NT2/D1 (cell line): ENCODE measurements around the gene KDM4C.

Experiments used
- DNase-seq: peaks from one replicate; pipeline ENCODE4 v3.0.0-alpha.2; 2011; ENCODE audit warnings: low read depth, low spot score
- H3K27me3 ChIP-seq: 2 replicates; pipeline ENCODE4 v1.6.0; 2011; ENCODE audit warnings: mild to moderate bottlenecking; ENCODE audit not compliant: insufficient read length, insufficient read depth
- H3K36me3 ChIP-seq: 2 replicates; pipeline ENCODE4 v1.6.1; 2011; ENCODE audit warnings: mild to moderate bottlenecking, low read length, mixed read lengths; ENCODE audit not compliant: insufficient read depth, insufficient read length
- H3K4me1 ChIP-seq: 2 replicates; pipeline ENCODE4 v1.5.1; 2011; ENCODE audit not compliant: insufficient read depth, insufficient read length
- H3K4me3 ChIP-seq: 2 replicates; pipeline ENCODE4 v1.5.1; 2011; ENCODE audit warnings: low read depth; ENCODE audit not compliant: insufficient read length
- H3K9ac ChIP-seq: 2 replicates; pipeline ENCODE4 v1.6.0; 2011; ENCODE audit warnings: low read depth; ENCODE audit not compliant: insufficient read length
- H3K9me3 ChIP-seq: 2 replicates; pipeline ENCODE4 v1.5.1; 2011; ENCODE audit warnings: mild to moderate bottlenecking, low read length; ENCODE audit not compliant: insufficient read depth
- SUZ12 ChIP-seq: IDR thresholded peaks from 2 replicates; pipeline ENCODE4 v1.6.1; 2011; ENCODE audit not compliant: insufficient read length, insufficient read depth; ENCODE audit errors: extremely low read depth
- YY1 ChIP-seq: IDR thresholded peaks from 2 replicates; pipeline ENCODE4 v1.6.1; 2011; ENCODE audit not compliant: insufficient read length, insufficient read depth
- ZNF274 ChIP-seq: IDR thresholded peaks from 2 replicates; pipeline ENCODE4 v1.6.1; 2011; ENCODE audit warnings: mild to moderate bottlenecking, low read depth, low read length

Gene KDM4C

DNA sequence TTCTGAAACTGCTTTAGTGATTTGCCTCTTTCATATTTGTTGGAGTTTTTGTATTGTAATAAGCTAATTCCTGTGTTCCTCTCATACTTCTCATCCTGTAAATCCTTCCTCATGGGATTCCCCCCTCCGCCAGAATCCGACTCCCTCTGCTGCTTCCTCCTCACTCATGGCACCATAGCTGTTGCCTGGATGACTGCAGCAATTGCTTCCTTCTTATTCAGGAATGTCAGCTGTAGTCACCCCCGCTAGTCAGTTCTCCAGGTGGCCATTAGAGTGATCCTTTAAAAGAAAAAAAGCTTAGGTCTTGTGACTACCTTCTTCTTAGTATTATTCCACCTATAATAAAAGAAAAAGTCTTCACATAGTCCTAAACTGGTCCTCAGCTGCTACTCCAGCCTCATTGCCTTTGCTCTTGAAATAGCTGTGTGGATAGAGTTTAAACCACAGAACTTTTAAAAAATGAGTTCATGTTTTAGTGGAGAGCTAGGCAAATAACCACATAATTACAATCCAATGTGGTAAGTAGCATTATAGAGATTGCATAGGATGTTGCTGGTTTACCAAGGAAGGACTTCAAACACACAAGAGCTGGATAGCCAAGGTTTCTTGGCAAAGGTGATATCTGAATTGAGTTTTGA lies 227.3 kb downstream of the KDM4C start:
- no peak overlapping the region for H3K9ac ChIP-seq
- H3K36me3 ChIP-seq = peaks cover 9% of the 10 kb centered on the region
- H3K27me3 ChIP-seq = no peaks in the 10 kb centered on the region
- no peaks in the 10 kb centered on the region for H3K9me3 ChIP-seq
- DNase-seq = peak; percentile 66
- H3K4me3 ChIP-seq = no peak overlapping the region
- H3K4me1 ChIP-seq = no peaks in the 10 kb centered on the region
- TF ChIP-seq ZNF274 = no peak
- TF ChIP-seq YY1 = no peak
- no peak for TF ChIP-seq SUZ12

DNA sequence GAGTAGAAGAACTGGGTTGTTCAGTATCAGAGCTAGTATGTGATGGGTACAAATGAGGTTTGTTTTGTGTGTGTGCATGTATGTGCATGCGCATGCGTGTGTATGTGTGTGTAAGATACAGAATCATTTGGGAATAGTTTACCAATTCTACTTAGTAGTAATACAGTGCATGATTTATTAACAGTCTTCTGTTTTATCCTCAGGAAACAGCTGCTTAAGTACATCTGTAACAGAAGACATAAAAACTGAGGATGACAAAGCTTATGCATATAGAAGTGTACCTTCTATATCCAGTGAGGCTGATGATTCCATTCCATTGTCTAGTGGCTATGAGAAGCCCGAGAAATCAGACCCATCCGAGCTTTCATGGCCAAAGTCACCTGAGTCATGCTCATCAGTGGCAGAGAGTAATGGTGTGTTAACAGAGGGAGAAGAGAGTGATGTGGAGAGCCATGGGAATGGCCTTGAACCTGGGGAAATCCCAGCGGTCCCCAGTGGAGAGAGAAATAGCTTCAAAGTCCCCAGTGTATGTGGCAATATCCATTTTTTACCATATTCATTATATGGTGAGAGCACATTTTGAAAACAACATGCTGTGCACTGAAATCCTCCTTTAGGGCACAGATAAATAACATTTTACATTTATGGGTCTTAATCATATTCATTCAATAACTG lies 228.5 kb downstream of the KDM4C start:
- no peak for TF ChIP-seq SUZ12
- no peak for TF ChIP-seq ZNF274
- TF ChIP-seq YY1 = no peak
- H3K4me1 ChIP-seq = no peaks in the 10 kb centered on the region
- H3K27me3 ChIP-seq = no peaks in the 10 kb centered on the region
- no peak for DNase-seq
- no peak overlapping the region for H3K4me3 ChIP-seq
- peaks cover 9% of the 10 kb centered on the region for H3K36me3 ChIP-seq
- H3K9ac ChIP-seq = no peak overlapping the region
- H3K9me3 ChIP-seq = no peaks in the 10 kb centered on the region

DNA sequence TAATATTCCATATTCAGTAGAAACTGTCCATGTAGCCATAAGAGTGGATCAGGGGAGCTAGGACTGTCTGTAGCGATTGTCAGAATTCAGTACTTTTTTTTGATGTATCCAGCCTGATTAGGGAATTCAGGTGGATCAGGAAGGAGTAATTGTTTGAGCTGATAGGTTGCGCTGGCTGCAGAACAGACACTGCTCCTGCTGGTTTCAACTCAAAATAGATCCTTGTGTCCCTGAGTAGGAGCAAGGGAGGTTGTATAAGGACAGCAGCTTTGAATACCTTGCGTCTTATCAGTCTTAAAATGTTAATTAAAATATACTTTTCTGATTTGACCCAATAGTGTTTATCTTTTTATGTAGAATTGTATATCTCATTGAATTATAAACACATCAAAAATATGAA lies 229.6 kb downstream of the KDM4C start:
- no peak for TF ChIP-seq ZNF274
- no peak for TF ChIP-seq SUZ12
- no peak for TF ChIP-seq YY1
- no peaks in the 10 kb centered on the region for H3K9me3 ChIP-seq
- peaks cover 9% of the 10 kb centered on the region for H3K36me3 ChIP-seq
- H3K4me1 ChIP-seq = no peaks in the 10 kb centered on the region
- no peak for DNase-seq
- no peak overlapping the region for H3K9ac ChIP-seq
- H3K4me3 ChIP-seq = no peak overlapping the region
- no peaks in the 10 kb centered on the region for H3K27me3 ChIP-seq

DNA sequence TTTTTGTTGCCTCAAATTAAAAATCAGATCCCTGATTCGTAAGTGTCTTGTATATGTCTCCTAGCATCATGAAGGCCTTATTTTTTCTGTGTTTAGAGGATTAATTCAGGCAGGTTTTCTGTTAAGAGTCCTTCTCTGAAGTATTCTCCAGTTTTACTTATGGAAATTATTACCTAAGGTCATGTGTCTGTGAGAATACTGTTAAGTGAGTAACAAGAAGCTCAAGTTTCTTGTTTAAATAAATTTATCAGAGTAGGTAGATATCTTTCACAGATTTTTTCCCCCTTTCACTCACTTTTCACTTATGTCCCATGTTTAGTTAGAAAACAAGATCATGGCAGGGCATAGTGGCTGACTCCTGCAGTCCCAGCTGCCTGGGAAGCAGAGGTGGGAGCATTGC lies 233.6 kb downstream of the KDM4C start:
- Histone ChIP-seq H3K36me3 (peaks cover 2% of the 10 kb centered on the region), H3K9me3 (no peaks in the 10 kb centered on the region), H3K4me1 (no peaks in the 10 kb centered on the region), H3K27me3 (no peaks in the 10 kb centered on the region), H3K9ac (no peak overlapping the region), H3K4me3 (no peak overlapping the region)
- TF ChIP-seq YY1 (no peak), ZNF274 (no peak), SUZ12 (no peak)
- no peak for DNase-seq

GRCh38 chr9:6996061-6996854 lies 238.5 kb downstream of the KDM4C start:
- H3K27me3 ChIP-seq = no peaks in the 10 kb centered on the region
- H3K4me3 ChIP-seq = no peak overlapping the region
- no peaks in the 10 kb centered on the region for H3K36me3 ChIP-seq
- TF ChIP-seq ZNF274 = no peak
- TF ChIP-seq SUZ12 = no peak
- no peak for TF ChIP-seq YY1
- no peaks in the 10 kb centered on the region for H3K9me3 ChIP-seq
- DNase-seq = no peak
- H3K4me1 ChIP-seq = no peaks in the 10 kb centered on the region
- no peak overlapping the region for H3K9ac ChIP-seq

GRCh38 chr9:6997330-6997729 lies 239.6 kb downstream of the KDM4C start:
- Histone ChIP-seq H3K27me3 (no peaks in the 10 kb centered on the region), H3K9ac (no peak overlapping the region), H3K4me1 (no peaks in the 10 kb centered on the region), H3K36me3 (no peaks in the 10 kb centered on the region), H3K4me3 (no peak overlapping the region), H3K9me3 (no peaks in the 10 kb centered on the region)
- no peak for DNase-seq
- TF ChIP-seq ZNF274 = no peak
- no peak for TF ChIP-seq YY1
- no peak for TF ChIP-seq SUZ12

DNA sequence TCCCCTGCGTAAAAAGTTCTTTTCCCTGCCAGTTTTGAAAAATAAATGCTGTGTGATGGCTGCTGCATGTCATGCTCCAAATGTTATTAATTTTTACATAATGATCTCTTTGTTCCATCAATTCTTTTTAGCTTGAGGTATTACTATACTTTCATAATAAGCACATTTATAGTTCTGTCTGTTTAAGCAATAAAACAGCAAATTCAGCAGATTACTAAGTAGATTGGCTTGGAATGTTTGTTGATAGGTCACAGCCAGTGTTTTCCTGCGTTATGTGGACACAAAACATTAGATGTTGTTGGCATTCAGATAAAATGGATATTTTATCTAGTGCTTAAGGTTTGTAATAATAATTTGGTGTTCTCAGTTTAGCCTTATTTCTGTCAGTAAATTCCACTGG lies 242.0 kb downstream of the KDM4C start:
- no peak for DNase-seq
- Histone ChIP-seq H3K9me3 (no peaks in the 10 kb centered on the region), H3K9ac (no peak overlapping the region), H3K4me1 (no peaks in the 10 kb centered on the region), H3K4me3 (no peak overlapping the region), H3K27me3 (no peaks in the 10 kb centered on the region), H3K36me3 (no peaks in the 10 kb centered on the region)
- no peak for TF ChIP-seq SUZ12
- no peak for TF ChIP-seq ZNF274
- no peak for TF ChIP-seq YY1
